ENCODE results near the gene AOPEP. TPM values are rescaled to one million over a fixed set of nuclear protein-coding genes. Genes with fewer than 3 reads are reported as not detected.

Gene AOPEP, protein sequence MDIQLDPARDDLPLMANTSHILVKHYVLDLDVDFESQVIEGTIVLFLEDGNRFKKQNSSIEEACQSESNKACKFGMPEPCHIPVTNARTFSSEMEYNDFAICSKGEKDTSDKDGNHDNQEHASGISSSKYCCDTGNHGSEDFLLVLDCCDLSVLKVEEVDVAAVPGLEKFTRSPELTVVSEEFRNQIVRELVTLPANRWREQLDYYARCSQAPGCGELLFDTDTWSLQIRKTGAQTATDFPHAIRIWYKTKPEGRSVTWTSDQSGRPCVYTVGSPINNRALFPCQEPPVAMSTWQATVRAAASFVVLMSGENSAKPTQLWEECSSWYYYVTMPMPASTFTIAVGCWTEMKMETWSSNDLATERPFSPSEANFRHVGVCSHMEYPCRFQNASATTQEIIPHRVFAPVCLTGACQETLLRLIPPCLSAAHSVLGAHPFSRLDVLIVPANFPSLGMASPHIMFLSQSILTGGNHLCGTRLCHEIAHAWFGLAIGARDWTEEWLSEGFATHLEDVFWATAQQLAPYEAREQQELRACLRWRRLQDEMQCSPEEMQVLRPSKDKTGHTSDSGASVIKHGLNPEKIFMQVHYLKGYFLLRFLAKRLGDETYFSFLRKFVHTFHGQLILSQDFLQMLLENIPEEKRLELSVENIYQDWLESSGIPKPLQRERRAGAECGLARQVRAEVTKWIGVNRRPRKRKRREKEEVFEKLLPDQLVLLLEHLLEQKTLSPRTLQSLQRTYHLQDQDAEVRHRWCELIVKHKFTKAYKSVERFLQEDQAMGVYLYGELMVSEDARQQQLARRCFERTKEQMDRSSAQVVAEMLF
- 35.6 and 41.6 TPM in 2 replicates for total RNA-seq
- polyA plus RNA-seq, result 18.1 and 20.2 TPM in 2 replicates
- 18.4 and 19.7 TPM in 2 replicates for polyA plus RNA-seq (2011; cell fraction: cytosol; rRNA removed)
- polyA plus RNA-seq (2011; cell fraction: nucleus; rRNA removed), result 45.7 and 47.1 TPM in 2 replicates
- 18.6 and 25.0 TPM in 2 replicates for polyA plus RNA-seq (2012)
- polyA minus RNA-seq, result 55.5 and 56.5 TPM in 2 replicates
- 15.1 TPM for polyA minus RNA-seq (2011; cell fraction: cytosol; rRNA and poly(A)+ RNA removed)
- polyA minus RNA-seq (2011; cell fraction: nucleus; rRNA and poly(A)+ RNA removed), result 113 and 129 TPM in 2 replicates
- percentile 78 among the genes with signal in this experiment for Bru-seq, nascent RNA
- percentile 56 among the genes with signal in this experiment for BruChase-seq, experiment 1, labeled RNA remaining after a 6-hour chase
- percentile 61 among the genes with signal in this experiment for BruChase-seq, experiment 2, labeled RNA remaining after a 2-hour chase
- long read RNA-seq, transcript C9orf3-213 (6 exons, 478 nt), result major isoform, 10 of 75 reads
- long read RNA-seq, partial matches to known transcripts, result 11 of 75 reads
- long read RNA-seq, other reads (novel, unspliced or antisense), result 52 of 75 reads

DNA sequence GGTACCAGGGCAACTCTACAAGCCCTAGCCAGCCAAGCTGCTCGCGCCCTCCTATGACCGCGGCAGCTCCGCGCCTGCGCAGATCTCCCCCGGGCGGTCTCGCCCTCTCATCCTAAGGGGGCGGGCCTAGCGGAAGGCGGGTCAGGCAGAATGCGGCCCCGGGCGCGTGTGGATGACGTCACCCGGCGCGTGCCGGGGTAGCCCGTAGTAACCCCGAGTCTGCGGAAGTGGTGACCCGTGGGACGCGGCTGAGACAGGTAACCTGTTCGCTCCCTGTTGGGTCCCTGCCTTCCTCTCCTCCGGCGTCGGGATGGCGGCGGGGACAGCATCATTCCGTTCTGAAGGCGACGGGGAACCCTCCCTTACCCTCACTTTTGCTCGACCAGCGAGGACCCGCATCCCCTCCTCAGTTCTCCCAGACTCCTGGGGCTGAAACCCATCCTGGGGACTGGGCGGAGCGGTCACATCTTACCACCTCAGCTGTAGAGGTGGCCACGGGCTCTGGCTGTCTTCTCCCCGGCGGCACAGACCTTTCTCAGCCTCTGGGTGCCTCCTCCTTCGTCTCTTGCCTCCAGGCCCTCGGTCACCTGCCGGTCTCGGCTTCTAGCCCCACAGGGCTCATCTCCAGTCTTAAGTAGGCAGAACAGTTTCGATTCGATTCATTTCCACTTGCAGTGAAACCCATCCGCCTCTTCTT, at the start of gene AOPEP:
TSS of gene AOPEP (plus strand) at position 205 of the 697 bp plus-strand sequence. CDS start 33,085 bp downstream, outside the sequence.
- Histone ChIP-seq H3K4me1 (ENCODE audit: control insufficient read depth, extremely low read depth, insufficient read depth, low read length) (peaks cover 5% of the 10 kb centered on the region), H3K9ac (replicated peaks; ENCODE audit: extremely low read depth, insufficient read depth, low read length) (peak within 1 kb of the TSS; percentile 88)
- peak; percentile 90 for FAIRE-seq

More for the DNA sequence above, at the start of gene AOPEP:
- no peaks in the 10 kb centered on the region for H3K36me3 ChIP-seq (ENCODE audit: control insufficient read depth in 2 of 2, extremely low read depth in 1 of 2, insufficient read depth in 2 of 2, low read length in 2 of 2)
- POLR2A ChIA-PET, result interaction anchor here (0.5 kb wide), 1 partner anchor 1492 kb away, joined by 4 read pairs; no protein-coding TSS in a partner anchor
- intact Hi-C loops (cut with micrococcal nuclease) (loop anchor here (2.0 kb wide), 1 partner anchor 404 kb away; no protein-coding TSS in a partner anchor), dilution Hi-C loops (cut with MboI; ENCODE audit: extremely low pct_ligation_motif_present, low sequenced_read_pairs) (no loop called here)
- DNase-seq (ENCODE audit: low read depth, low spot score), result peak; percentile 94
- H4K20me1 ChIP-seq (replicated peaks; ENCODE audit: control insufficient read depth, extremely low read depth, insufficient read depth, low read length), result no peaks in the 10 kb centered on the region
- H3K27ac ChIP-seq (ENCODE audit: insufficient read depth, low read depth, low read length), result peak within 1 kb of the TSS; percentile 67
- CTCF ChIA-PET, result interaction anchor here (0.5 to 2.4 kb wide), 6 partner anchors 45 to 427 kb away, joined by 3 to 12 read pairs (median 4); no protein-coding TSS in a partner anchor
- TF ChIP-seq POLR2A (IDR thresholded peaks at IDR 0.05; ENCODE audit: low read depth, low read length), result peak; percentile 66
- TF ChIP-seq GATA2 (IDR thresholded peaks at IDR 0.05; ENCODE audit: insufficient read depth, insufficient read length, low read depth, low read length), result no peak
- peak; percentile 31 for TF ChIP-seq FOS (IDR thresholded peaks at IDR 0.05; ENCODE audit: borderline replicate concordance, insufficient read depth, low read length)
- TF ChIP-seq, protein P1, sequence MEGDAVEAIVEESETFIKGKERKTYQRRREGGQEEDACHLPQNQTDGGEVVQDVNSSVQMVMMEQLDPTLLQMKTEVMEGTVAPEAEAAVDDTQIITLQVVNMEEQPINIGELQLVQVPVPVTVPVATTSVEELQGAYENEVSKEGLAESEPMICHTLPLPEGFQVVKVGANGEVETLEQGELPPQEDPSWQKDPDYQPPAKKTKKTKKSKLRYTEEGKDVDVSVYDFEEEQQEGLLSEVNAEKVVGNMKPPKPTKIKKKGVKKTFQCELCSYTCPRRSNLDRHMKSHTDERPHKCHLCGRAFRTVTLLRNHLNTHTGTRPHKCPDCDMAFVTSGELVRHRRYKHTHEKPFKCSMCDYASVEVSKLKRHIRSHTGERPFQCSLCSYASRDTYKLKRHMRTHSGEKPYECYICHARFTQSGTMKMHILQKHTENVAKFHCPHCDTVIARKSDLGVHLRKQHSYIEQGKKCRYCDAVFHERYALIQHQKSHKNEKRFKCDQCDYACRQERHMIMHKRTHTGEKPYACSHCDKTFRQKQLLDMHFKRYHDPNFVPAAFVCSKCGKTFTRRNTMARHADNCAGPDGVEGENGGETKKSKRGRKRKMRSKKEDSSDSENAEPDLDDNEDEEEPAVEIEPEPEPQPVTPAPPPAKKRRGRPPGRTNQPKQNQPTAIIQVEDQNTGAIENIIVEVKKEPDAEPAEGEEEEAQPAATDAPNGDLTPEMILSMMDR (IDR thresholded peaks at IDR 0.05; ENCODE audit: extremely low read depth in 1 of 2, insufficient read depth in 1 of 2, low read depth in 1 of 2, low read length in 2 of 2), result no peak
- TF ChIP-seq JUN (IDR thresholded peaks at IDR 0.05; ENCODE audit: borderline replicate concordance, insufficient read depth, insufficient read length, low read depth), result peak; percentile 83
- TF ChIP-seq, protein P2, sequence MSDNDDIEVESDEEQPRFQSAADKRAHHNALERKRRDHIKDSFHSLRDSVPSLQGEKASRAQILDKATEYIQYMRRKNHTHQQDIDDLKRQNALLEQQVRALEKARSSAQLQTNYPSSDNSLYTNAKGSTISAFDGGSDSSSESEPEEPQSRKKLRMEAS (IDR thresholded peaks at IDR 0.05; ENCODE audit: insufficient read depth, insufficient read length), result peak; percentile 56
- TF ChIP-seq EZH2 (IDR thresholded peaks at IDR 0.05; ENCODE audit: borderline replicate concordance, low read depth, low read length, severe bottlenecking), result no peak
- peak; percentile 59 for TF ChIP-seq MYC (IDR thresholded peaks at IDR 0.05; ENCODE audit: low read depth, low read length)
- TF ChIP-seq POLR2AphosphoS5 (IDR thresholded peaks at IDR 0.05; ENCODE audit: insufficient read depth, low read depth, low read length), result peak; percentile 69
- no peaks in the 10 kb centered on the region for H3K9me1 ChIP-seq (replicated peaks; ENCODE audit: control insufficient read depth, extremely low read depth, insufficient read depth, low read length)
- peak within 1 kb of the TSS; percentile 92 for H3K4me2 ChIP-seq (ENCODE audit: insufficient read depth, low read length)
- peak within 1 kb of the TSS; percentile 62 to 93 (median 82) for H3K4me3 ChIP-seq (replicated peaks in 1 of 3; ENCODE audit: insufficient read depth in 1 of 3, low read depth in 1 of 3, low read length in 3 of 3)
- H3K79me2 ChIP-seq (ENCODE audit: control insufficient read depth, insufficient read depth, low read length), result no peaks in the 10 kb centered on the region
- no peaks in the 10 kb centered on the region for H3K9me3 ChIP-seq (replicated peaks; ENCODE audit: control insufficient read depth, insufficient read depth, low read length)
- H2AFZ ChIP-seq (ENCODE audit: low read depth, low read length), result peak within 1 kb of the TSS; percentile 90
- H3K27me3 ChIP-seq (ENCODE audit: control insufficient read depth in 2 of 2, insufficient read depth in 2 of 2, low read length in 2 of 2), result no peaks in the 10 kb centered on the region
- TSS peak; percentile 83 for BruUV-seq (replicated peaks)

Data from endothelial cell of umbilical vein (primary cell).